ENCODE measurements around the gene CFLAR. TPM values are rescaled to one million over a fixed set of nuclear protein-coding genes. Genes with fewer than 3 reads are reported as not detected.

Gene CFLAR
- total and polyA plus RNA-seq, 2 of the 13 experiments (the other 11 are each of a cell fraction or from before 2014, with no cell fraction given), result 43.8 to 92.1 TPM

- ChIA-PET POLR2A (interaction anchor here (0.9 to 3.0 kb wide), 4 partner anchors 8 to 254 kb away, joined by 3 to 26 read pairs (median 16); partner anchors contain the start of genes CASP10, STRADB and TRAK2), CTCF (ENCODE audit: low intra/inter-chr PET ratio, low total read pairs) (no interaction called here)
- no peak overlapping the region for H3K4me2 ChIP-seq (ENCODE audit: low read depth, low read length)
- in situ Hi-C loops (cut with HindIII; ENCODE audit: extremely low pct_ligation_motif_present, low pct_unique_long_range_greater_than_20kb), result no loop called here
- intact Hi-C loops (cut with micrococcal nuclease; ENCODE audit: unreplicated experiment), result no loop called here
- no peak overlapping the region for H3K4me3 ChIP-seq (replicated peaks in 1 of 3; ENCODE audit: insufficient read depth in 1 of 3, low read depth in 2 of 3, low read length in 3 of 3)
- WGBS (ENCODE audit: low lambda C conversion rate), result 86% methylated on average over 1 of the region's 1 CpG
- DNase-seq (ENCODE audit: low spot score) (no peak), FAIRE-seq (no peak), ATAC-seq (no peak)
- no peaks in the 10 kb centered on the region for H4K20me1 ChIP-seq (ENCODE audit: insufficient read depth, low read length)
- TF ChIP-seq ZNF232 (CRISPR knock-in tag; IDR thresholded peaks at IDR 0.05; ENCODE audit: borderline replicate concordance) (no peak), ZUFSP (CRISPR knock-in tag; IDR thresholded peaks at IDR 0.05; ENCODE audit: borderline replicate concordance) (no peak), PAX8 (CRISPR knock-in tag; IDR thresholded peaks at IDR 0.05; ENCODE audit: borderline replicate concordance) (no peak), ZFP36L2 (CRISPR knock-in tag; IDR thresholded peaks at IDR 0.05) (no peak), GLI4 (CRISPR knock-in tag; IDR thresholded peaks at IDR 0.05; ENCODE audit: borderline replicate concordance) (no peak), ZNF343 (CRISPR knock-in tag; IDR thresholded peaks at IDR 0.05) (no peak), ZNF749 (CRISPR knock-in tag; IDR thresholded peaks at IDR 0.05; ENCODE audit: borderline replicate concordance) (no peak), SNAPC2 (CRISPR knock-in tag; IDR thresholded peaks at IDR 0.05) (no peak)
- no TSS peak for BruUV-seq (replicated peaks)
- no peak overlapping the region for H3K9ac ChIP-seq (ENCODE audit: insufficient read depth, low read depth, low read length)
- no peaks in the 10 kb centered on the region for H3K27me3 ChIP-seq (ENCODE audit: control insufficient read depth in 1 of 2, insufficient read depth in 2 of 2, low read length in 2 of 2)
- H2AFZ ChIP-seq (ENCODE audit: low read length), result no peak overlapping the region
- H3K36me3 ChIP-seq (replicated peaks in 1 of 2; ENCODE audit: control insufficient read depth in 1 of 2, insufficient read depth in 2 of 2, low read length in 2 of 2), result peaks cover 22 to 63% of the 10 kb centered on the region in 2 experiments
- no peaks in the 10 kb centered on the region for H3K9me3 ChIP-seq (ENCODE audit: low read length)
- no peak overlapping the region for H3K27ac ChIP-seq (ENCODE audit: extremely low read length, insufficient read depth, low read length)
- peaks cover 30% of the 10 kb centered on the region for H3K4me1 ChIP-seq (ENCODE audit: insufficient read depth, low read length)
- H3K79me2 ChIP-seq (ENCODE audit: insufficient read depth, low read length), result peaks cover 1% of the 10 kb centered on the region
Measured at GRCh38 chr2:201196803-201197202, 80.8 kb downstream of the CFLAR start.
